GM19455 (cell line): ENCODE measurements around the gene LRRC2.
"Not testable (repeated sequence)": the region's sequence is repeated elsewhere in the genome, so short reads cannot be mapped to it uniquely, and the experiment has no call there.

Experiments used
- ATAC-seq: cut with Tn5 transposase; IDR thresholded peaks from one replicate; pipeline ENCODE4 v1.9.1; 2021; ENCODE audit not compliant: unreplicated experiment

LRRC2 gene

GRCh38 chr3:46536758-46537157 is 29.3 kb downstream of the LRRC2 start:
- ATAC-seq: no peak

DNA sequence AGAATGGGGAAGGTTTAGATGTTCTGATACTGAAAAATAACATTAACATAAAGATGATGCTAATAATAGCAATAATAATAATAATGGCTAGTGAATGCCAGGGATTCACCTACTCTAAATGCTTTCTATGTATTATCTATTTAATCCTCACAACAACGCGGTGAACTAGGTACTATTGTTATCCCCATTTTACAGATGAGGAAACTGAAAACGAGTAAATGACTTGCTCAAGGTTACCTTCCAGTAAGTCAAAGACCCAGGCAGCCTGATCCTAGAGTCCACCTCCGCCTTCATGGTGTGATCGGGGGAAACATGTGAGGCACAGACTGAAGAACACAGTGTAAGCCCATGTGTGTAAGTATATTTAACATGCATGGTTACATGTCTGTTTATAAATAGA is 30.4 kb downstream of the LRRC2 start:
- ATAC-seq: no peak

DNA sequence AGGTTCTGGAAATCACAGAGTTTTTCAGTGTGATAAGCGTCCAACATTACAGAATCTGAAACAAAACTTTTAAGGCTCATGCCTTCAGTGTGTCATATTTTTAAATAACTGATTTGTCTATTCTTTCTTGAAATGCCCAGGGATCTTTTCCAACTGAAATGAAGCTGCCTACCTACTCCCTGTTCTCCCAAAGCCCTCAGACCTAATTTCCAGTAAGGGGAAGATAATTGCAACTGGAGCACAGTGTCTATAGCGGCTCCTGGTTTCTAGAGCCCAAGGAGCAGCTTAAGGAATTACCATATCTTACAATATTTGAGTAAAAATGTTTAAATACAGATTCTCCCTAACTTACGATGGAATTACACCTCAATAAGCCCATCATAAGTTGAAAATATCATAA is 33.0 kb downstream of the LRRC2 start:
- no peak for ATAC-seq

- no peak for ATAC-seq
Observed at GRCh38 chr3:46527239-46527638, 38.9 kb downstream of the LRRC2 start.

DNA sequence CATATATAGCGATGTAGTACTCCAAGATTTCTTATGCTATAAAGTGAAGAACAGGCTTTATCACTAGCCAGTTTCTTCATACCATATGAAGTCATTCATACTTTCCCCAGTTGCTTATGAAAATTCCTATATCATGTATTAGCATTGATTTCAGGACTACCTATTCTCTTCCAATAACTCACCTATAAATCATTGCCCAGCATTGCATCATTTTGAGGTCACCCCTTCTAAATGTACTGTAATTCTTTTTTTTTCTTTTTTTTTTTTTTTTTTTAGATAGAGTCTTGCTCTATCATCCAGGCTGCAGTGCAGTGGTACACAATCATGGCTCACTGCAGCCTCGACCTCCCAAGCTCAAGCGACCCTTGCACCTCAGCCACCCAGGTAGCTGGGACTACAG is 41.3 kb downstream of the LRRC2 start:
- ATAC-seq: no peak

DNA sequence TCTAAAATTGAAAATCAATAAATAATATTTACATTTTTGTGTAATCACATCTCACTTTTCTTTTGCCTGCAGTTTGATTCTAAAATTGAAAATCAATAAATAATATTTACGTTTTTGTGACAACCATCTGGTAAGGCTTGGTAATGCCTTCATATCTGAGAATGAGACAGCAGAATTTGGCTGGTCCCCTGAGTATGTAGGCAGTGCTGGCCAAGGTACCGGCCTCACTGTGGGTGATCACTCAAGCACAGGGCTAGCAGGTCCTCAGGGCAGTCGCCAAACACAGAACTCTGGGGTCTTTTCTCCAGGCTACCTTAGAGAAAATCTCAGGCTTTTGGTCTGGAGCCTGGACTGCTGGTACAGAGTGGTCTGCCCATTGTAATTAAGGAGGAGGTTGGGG is 42.1 kb downstream of the LRRC2 start:
- ATAC-seq: no peak

DNA sequence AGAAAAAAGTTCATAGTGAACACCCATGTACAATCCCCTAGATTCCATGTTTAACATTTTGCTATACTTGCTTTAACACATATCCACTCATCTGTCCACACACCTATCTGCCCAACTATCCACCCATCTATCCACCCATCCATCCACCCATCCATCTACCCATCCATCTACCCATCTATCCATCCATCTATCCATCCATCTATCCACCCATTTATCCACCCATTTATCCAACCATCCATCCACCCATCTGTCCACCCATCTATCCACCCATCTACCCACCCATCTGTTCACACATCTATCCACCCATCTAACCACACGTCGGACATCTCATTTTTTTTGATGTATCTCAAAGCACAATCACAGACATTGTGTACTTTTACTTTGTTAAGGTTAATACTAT is 42.5 kb downstream of the LRRC2 start:
- no peak for ATAC-seq

DNA sequence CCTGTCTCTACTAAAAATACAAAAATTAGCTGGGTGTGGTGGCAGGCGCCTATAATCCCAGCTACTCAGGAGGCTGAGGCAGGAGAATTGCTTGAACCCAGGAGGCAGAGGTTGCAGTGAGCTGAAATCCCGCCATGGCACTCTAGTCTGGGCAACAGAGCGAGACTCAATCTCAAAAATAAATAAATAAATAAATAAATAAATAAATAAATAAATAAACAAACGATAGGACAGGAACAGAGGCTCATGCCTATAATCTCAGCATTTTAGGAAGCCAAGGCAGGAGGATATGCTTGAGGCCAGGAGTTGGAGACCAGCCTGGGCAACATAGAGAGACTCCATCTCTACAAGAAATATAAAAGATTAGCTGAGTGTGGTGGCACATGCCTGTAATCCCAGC is 43.9 kb downstream of the LRRC2 start:
- not testable (repeated sequence) for ATAC-seq

DNA sequence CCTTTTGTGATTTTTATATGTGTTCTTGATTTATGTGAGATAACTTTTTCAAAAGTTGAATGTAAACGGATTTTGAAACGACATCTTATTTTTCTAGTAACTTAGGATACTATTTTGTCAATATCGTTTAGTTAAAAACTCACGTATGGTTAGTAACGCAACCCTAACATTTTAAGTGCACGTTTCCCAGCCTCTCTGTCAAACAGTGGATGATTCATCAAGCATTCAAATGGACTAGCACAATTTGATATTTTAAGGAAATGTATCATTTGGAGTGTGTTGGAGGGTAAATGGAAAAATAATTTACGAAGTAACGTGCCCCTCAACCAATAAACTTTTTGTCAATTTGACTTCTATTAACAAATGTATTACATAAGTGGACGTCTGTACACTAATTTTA is 45.0 kb downstream of the LRRC2 start:
- no peak for ATAC-seq

- ATAC-seq: no peak
Observed at GRCh38 chr3:46520531-46520930, 45.6 kb downstream of the LRRC2 start.

DNA sequence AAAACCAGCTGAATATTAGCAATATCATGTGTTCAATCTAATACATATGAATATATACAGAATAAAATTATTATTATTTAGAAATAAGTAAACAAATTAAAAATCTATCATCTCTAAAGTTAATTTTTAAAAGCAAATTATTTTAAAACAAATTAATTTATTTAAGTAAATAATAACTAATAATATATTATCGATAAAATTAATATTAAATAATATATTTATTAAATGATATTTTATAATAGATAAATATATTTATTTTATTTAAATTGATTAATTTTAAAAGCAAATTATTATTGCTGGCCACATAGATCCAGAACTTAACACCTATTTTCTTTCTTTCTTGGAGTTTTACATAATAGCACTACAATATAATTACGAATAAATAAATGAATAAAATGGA is 46.1 kb downstream of the LRRC2 start:
- ATAC-seq: no peak

DNA sequence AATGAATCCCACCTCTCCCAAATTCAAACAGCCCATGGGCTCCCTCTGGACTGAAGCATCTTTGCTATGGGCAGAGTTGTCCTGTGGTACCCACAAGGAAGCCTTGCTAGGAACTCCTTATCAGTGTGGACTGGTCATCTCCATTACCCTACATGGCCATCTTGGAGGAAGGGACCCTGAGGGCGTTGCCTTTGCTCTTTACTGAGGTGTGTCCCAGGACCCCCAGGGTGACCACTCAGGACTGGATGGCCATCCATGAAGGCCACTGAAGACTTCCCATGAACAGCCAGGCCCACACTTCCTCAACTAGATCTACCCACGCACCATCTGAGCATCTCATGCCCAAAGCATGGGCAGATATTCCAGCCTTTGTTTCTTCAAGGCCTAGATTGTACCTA is 48.3 kb downstream of the LRRC2 start:
- no peak for ATAC-seq

DNA sequence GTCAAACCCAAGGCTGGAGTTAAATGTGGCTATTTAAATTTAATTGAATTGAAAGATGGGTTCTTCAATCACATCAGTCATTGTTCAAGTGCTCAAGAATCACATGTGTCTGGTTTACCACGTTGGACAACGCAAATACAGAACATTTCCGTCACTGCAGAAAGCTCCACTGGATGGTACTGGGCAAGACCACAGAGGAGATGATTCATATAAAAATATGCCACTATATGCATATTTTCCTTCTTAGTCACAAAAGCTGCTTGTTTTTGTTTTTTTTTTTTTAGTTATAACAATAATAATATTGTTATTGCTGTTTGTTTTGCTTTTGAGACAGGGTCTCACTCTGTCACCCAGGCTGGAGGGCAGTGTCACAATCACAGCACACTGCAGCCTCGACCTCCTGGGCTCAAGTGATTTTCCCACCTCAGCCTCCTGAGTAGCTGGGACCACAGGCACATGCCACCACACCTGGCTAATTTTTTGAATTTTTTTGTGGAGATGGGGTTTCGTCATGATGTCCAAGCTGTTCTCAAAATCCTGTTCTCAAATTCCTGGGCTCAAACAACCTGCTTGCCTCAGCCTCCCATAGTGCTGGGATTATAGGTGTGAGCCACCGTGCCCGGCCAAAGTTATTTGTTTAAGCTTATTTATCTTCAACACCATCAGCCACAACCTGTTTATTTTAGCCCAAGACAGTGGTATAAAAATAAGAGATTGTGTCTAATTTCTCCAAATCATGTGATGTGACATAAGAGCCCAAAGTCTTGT is 48.9 kb downstream of the LRRC2 start:
- ATAC-seq: no peak

- no peak for ATAC-seq
Observed at GRCh38 chr3:46516521-46516920, 49.6 kb downstream of the LRRC2 start.

- no peak for ATAC-seq
Observed at GRCh38 chr3:46512191-46512749, 53.8 kb downstream of the LRRC2 start.

DNA sequence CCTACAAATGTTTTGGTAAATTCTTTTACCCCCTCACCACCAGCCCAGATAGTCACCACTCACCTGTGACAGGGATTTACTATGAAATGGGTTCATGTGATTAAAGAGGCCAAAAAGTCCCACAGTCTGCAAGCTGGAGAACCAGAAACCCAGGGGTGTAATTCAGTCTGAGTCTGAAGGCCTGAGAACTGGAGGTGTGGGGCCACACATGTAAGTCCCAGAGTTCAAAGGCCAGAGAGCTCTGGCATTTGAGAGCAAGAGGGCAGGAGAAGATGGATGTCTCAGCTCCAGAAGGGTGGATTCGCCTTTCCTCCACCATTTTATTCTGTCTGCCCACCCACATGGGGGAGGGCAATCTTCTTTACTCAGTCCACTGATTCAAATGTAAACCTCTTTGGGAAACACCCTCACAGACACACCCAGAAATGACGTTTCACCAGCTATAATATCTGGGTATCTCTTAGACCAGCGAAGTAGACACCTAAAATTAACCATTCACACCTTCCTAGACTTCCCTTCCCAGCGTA is 56.4 kb downstream of the LRRC2 start:
- no peak for ATAC-seq

DNA sequence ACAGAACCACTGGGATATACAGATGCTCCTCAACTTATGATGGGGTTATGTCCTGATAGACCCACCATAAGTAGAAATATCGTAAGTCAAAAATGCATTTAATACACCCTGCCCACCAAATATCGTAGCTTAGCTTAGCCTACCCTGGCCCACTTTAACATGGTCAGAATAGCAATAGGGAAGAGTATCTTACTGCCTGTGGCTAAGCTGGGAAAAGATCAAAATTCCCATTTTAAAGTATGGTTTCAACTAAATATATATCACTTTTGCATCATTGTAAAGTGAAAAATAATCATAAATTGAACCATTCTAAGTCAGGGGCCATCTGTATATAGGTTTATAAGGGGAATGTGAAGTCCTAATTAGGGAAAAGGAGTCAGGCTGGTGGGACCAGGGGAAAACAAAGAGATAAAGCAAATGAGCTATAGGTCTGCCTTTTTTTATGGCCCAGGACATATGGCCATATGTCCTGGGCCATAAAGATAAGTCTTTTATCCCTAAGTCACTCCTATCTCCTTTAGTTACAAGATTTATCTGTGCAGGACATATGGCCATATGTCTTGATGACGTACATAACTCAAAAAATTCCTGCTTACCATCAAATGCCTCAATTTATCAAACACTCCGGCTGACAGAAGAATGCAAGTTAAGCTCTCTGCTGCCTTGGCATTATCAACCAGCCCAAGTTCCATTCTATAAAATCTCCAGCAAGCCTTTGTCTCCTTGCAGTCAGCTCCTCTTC is 57.1 kb downstream of the LRRC2 start:
- ATAC-seq: no peak

- no peak for ATAC-seq
Observed at GRCh38 chr3:46506526-46506925, 59.6 kb downstream of the LRRC2 start.

DNA sequence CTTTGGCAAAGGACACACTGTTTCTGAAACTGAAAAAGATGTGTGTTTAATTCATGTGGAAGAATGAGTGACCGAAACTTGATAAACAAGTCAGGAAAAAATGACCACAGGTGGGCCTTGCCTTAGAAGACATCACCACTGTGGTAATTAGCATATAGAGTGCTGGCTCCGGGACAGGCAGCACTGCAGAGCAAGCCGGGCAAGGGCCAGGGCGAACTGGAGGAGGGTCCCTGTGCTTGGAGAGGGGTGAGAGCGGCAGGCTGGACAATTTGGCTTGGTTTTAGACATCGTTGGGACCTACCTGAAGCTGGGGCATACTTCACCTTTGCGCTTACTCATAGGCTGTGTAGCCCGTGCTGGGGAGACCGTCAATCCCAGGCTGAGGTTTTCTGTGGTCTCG is 60.1 kb downstream of the LRRC2 start:
- no peak for ATAC-seq

GRCh38 chr3:46504789-46505188 is 61.3 kb downstream of the LRRC2 start:
- ATAC-seq: no peak

DNA sequence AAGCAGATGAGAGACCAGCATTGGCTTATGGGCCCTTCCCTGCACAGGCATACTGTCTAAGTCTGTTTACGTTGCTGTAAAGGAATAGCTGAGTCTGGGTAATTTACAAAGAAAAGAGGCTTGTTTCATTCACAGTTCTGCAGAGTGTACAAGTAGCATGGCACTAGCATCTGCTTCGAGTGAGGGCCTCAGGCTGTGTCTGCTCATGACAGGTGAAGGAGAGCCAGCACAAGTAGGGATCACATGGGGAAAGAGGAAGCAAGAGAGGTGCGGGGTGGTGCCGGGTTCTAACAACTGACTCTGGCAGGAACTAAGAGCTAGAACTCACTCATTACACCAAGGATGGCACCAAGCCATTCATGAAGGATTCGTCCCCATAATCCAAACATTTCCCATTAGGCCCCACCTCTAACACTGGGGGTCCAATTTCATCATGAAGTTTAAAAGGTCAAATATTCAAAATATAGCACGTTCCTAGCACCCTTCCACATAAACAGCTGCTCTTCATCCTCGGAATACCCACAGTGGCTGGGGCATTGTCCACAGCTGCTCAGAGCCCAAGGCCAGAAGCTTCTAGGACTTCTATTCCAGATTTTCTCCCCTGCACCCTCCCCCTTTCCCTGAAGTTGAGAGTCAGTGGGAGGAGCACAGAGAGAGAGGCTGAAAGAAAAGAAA is 62.8 kb downstream of the LRRC2 start:
- no peak for ATAC-seq

DNA sequence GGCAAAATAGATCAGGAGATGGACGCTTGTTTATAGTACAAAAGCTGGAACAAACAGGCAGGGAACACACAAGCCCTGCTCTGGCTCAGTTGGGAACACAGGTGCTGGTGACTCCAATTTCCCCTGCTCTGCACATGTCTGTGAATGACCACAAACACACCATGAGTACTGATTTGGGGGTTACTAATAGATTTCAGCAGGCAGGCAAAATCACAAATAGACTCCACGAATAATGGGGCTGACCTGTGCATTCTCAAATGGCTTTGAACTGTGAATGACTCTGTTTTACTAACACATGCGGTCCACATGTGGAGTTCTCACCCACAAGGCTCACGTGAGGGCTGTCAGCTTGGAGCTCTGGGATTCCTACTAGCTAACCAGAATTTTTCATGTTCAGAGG is 64.4 kb downstream of the LRRC2 start:
- no peak for ATAC-seq
